PC-9 (cell line): ENCODE measurements around the gene REEP5. TPM values are rescaled to one million over a fixed set of nuclear protein-coding genes. Genes with fewer than 3 reads are reported as not detected.

Experiments used
- BruUV-seq: library from RNA; stranded (reverse); fragments of 400-500 nt; replicated peaks from 2 replicates; lab custom pipeline; 2021; lab: Mats Ljungman, UMichigan
- CTCF ChIA-PET: fragments of 300-600 bp; sonication (Branson Sonifier 250); formaldehyde crosslinking; loops from one replicate; lab custom pipeline; 2022; ENCODE audit warnings: antibody characterized with exemption; lab: Charles Lee
- POLR2A ChIA-PET: fragments of 300-600 bp; sonication (Branson Sonifier 250); formaldehyde crosslinking; loops from one replicate; lab custom pipeline; 2022; ENCODE audit warnings: antibody characterized with exemption; ENCODE audit not compliant: unreplicated experiment; lab: Charles Lee
- DNase-seq, 2 experiments: peaks; one replicate each; pipeline versions ENCODE4 v3.0.0 to v3.0.0-alpha.2; 2015 to 2022; ENCODE audit warnings: mixed read lengths in 1 of 2
- H2AFZ ChIP-seq: fragments of 200-600 bp; sonication (generic); 2 replicates; pipeline ENCODE4 v1.8.1; 2017; ENCODE audit warnings: antibody characterized with exemption
- H3F3A ChIP-seq: fragments of 200-600 bp; sonication (generic); 2 replicates; pipeline ENCODE4 v1.8.1; 2017; ENCODE audit warnings: antibody characterized with exemption, mild to moderate bottlenecking, low read depth; ENCODE audit not compliant: insufficient read depth
- H3K27ac ChIP-seq: fragments of 200-600 bp; sonication (generic); 2 replicates; pipeline ENCODE4 v1.6.1; 2016; ENCODE audit warnings: mixed run types
- H3K27me3 ChIP-seq: fragments of 200-600 bp; sonication (generic); 2 replicates; pipeline ENCODE4 v1.6.1; 2016; ENCODE audit warnings: low read depth, mixed run types; ENCODE audit not compliant: insufficient read depth
- H3K36me3 ChIP-seq: fragments of 200-600 bp; sonication (generic); 2 replicates; pipeline ENCODE4 v1.6.1; 2016; ENCODE audit warnings: low read depth, mixed run types
- H3K4me1 ChIP-seq: fragments of 200-600 bp; sonication (generic); replicated peaks from 2 replicates; pipeline ENCODE4 v1.6.1; 2016; ENCODE audit warnings: mixed run types; ENCODE audit not compliant: insufficient read depth
- H3K4me2 ChIP-seq: fragments of 200-600 bp; sonication (generic); 2 replicates; pipeline ENCODE4 v1.6.1; 2017; ENCODE audit warnings: mixed run types
- H3K4me3 ChIP-seq: fragments of 200-600 bp; sonication (generic); 2 replicates; pipeline ENCODE4 v1.6.1; 2016; ENCODE audit warnings: mixed run types
- H3K79me2 ChIP-seq: fragments of 200-600 bp; sonication (generic); 2 replicates; pipeline ENCODE4 v1.6.1; 2017; ENCODE audit warnings: low read depth, mixed run types
- H3K9me2 ChIP-seq: fragments of 200-600 bp; sonication (generic); 2 replicates; pipeline ENCODE4 v1.8.1; 2017; ENCODE audit warnings: mild to moderate bottlenecking; ENCODE audit not compliant: insufficient read depth
- H3K9me3 ChIP-seq: fragments of 200-600 bp; sonication (generic); 2 replicates; pipeline ENCODE4 v1.8.1; 2016; ENCODE audit warnings: low read depth; ENCODE audit not compliant: insufficient read depth
- H4K20me1 ChIP-seq: fragments of 200-600 bp; sonication (generic); 2 replicates; pipeline ENCODE4 v1.8.1; 2017; ENCODE audit not compliant: insufficient read depth
- EZH2 ChIP-seq: fragments of 200-600 bp; sonication (generic); IDR thresholded peaks from 2 replicates; pipeline ENCODE4 v1.8.0; 2017; ENCODE audit warnings: antibody characterized with exemption, low read depth
- intact Hi-C: fragments of 100-400 bp; cut with micrococcal nuclease; formaldehyde crosslinking; loops from one replicate; pipeline ENCODE4 v1.10.0; 2022; ENCODE audit not compliant: unreplicated experiment
- total RNA-seq: library from RNA; stranded (reverse); gene quantifications from 2 replicates; pipeline ENCODE4 v1.2.3, GENCODE V29; 2021
- TF ChIP-seq, protein P1 (sequence below): fragments of 200-600 bp; sonication (generic); conservative IDR thresholded peaks from 2 replicates; pipeline ENCODE4 v1.6.1; 2017; ENCODE audit warnings: mixed run types, antibody characterized with exemption, mild to moderate bottlenecking, moderate library complexity

The REEP5 gene
- total RNA-seq, 1 experiment from 2014 or later: 45.2 TPM

DNA sequence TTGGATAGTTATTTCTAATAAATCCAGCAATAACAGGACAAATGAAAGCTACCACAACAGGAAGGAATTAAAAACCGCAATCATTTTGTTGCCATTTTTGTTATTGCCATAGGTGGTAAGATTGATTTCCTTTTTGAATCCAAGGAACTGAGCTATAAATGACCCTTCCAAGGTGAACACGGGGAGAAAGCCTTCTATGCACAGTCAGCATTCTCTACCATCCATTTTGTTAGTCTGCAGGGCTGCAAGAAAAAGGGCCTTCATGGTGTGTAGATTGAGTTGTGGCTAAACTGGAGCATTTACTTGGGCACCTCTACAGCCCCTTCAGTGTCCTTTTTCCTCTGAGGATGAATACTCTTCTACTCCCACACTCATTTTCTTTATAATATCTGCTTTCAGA, 18.6 kb upstream of the REEP5 start:
- BruUV-seq: no TSS peak
- Histone ChIP-seq H3K4me1 (no peaks in the 10 kb centered on the region), H3K4me2 (no peak overlapping the region), H3F3A (no peaks in the 10 kb centered on the region), H3K79me2 (no peaks in the 10 kb centered on the region), H3K4me3 (no peak overlapping the region), H3K9me3 (no peaks in the 10 kb centered on the region), H3K36me3 (no peaks in the 10 kb centered on the region), H3K9me2 (no peaks in the 10 kb centered on the region), H3K27ac (no peak overlapping the region), H4K20me1 (no peaks in the 10 kb centered on the region), H2AFZ (no peak overlapping the region), H3K27me3 (no peaks in the 10 kb centered on the region)
- ChIA-PET POLR2A (interaction anchor here (0.7 kb wide), 1 partner anchor 416 kb away, joined by 3 read pairs; no protein-coding TSS in a partner anchor), CTCF (no interaction called here)
- intact Hi-C loops: no loop called here
- no peak for DNase-seq
- TF ChIP-seq EZH2: no peak

DNA sequence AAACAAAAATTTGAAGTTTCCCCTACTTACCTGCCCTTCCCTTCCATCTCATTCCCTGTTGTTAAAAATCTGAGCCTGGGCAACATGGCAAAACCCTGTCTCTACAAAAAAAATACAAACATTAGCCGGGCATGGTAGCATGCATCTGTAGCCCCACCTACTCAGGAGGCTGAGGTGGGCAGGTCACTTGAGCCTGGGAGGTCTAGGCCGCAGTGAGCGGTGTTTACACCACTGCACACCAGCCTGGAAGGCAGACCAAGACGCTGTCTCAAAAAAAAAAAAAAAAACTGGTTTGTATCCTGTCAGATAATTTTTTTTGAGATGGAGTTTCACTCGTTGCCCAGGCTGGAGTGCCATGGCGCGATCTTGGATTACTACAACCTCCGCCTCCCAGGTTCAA, 16.3 kb upstream of the REEP5 start:
- BruUV-seq: no TSS peak
- H4K20me1 ChIP-seq: no peaks in the 10 kb centered on the region
- ChIA-PET CTCF (no interaction called here), POLR2A (no interaction called here)
- intact Hi-C loops: no loop called here
- H3K79me2 ChIP-seq: no peaks in the 10 kb centered on the region
- H3F3A ChIP-seq: no peaks in the 10 kb centered on the region
- H3K4me2 ChIP-seq: no peak overlapping the region
- no peaks in the 10 kb centered on the region for H3K4me1 ChIP-seq
- TF ChIP-seq, protein P1, sequence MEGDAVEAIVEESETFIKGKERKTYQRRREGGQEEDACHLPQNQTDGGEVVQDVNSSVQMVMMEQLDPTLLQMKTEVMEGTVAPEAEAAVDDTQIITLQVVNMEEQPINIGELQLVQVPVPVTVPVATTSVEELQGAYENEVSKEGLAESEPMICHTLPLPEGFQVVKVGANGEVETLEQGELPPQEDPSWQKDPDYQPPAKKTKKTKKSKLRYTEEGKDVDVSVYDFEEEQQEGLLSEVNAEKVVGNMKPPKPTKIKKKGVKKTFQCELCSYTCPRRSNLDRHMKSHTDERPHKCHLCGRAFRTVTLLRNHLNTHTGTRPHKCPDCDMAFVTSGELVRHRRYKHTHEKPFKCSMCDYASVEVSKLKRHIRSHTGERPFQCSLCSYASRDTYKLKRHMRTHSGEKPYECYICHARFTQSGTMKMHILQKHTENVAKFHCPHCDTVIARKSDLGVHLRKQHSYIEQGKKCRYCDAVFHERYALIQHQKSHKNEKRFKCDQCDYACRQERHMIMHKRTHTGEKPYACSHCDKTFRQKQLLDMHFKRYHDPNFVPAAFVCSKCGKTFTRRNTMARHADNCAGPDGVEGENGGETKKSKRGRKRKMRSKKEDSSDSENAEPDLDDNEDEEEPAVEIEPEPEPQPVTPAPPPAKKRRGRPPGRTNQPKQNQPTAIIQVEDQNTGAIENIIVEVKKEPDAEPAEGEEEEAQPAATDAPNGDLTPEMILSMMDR: no peak
- TF ChIP-seq EZH2: no peak
- no peaks in the 10 kb centered on the region for H3K9me3 ChIP-seq
- H3K27me3 ChIP-seq: no peaks in the 10 kb centered on the region
- no peak overlapping the region for H2AFZ ChIP-seq
- H3K9me2 ChIP-seq: no peaks in the 10 kb centered on the region
- no peak overlapping the region for H3K4me3 ChIP-seq
- no peaks in the 10 kb centered on the region for H3K36me3 ChIP-seq
- DNase-seq: no peak
- no peak overlapping the region for H3K27ac ChIP-seq

DNA sequence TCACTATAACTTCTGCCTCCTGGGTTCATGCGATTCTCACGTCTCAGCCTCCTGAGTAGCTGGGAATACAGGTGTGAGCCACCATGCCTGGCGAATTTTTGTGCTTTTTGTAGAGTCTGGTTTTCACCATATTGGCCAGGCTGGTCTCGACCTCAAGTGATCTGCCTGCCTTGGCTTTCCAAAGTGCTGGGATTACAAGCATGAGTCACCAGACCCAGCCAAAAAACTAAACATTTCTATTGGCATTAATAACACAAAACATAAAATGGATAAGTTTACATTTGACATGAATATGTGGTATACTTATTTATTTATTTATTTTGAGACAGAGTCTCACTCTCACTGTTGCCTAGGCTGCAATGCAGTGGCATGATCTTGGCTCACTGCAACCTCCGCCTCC, 13.6 kb upstream of the REEP5 start:
- ChIA-PET POLR2A (no interaction called here), CTCF (no interaction called here)
- Histone ChIP-seq H3K9me2 (no peaks in the 10 kb centered on the region), H3K27ac (no peak overlapping the region), H3K27me3 (no peaks in the 10 kb centered on the region), H2AFZ (no peak overlapping the region), H3K4me2 (no peak overlapping the region), H3K36me3 (no peaks in the 10 kb centered on the region), H3F3A (no peaks in the 10 kb centered on the region), H3K4me3 (no peak overlapping the region), H3K4me1 (no peaks in the 10 kb centered on the region), H4K20me1 (no peaks in the 10 kb centered on the region), H3K9me3 (no peaks in the 10 kb centered on the region), H3K79me2 (no peaks in the 10 kb centered on the region)
- no TSS peak for BruUV-seq
- intact Hi-C loops: no loop called here
- TF ChIP-seq, protein P1: no peak
- TF ChIP-seq EZH2: no peak
- no peak for DNase-seq

DNA sequence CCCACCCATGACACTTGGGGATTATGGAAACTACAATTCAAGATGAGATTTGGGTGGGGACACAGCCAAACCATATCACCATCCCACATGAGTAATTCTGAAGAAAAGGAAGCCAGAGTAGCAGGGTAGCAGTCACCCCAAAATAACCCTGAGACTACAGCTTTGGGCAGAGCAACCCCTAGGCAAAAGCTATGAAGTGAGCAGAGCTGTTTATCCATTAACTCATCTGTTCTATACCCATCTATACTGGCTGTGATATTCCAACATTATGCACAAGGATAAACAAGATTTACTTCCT, 12.3 kb upstream of the REEP5 start:
- Histone ChIP-seq H3K4me1 (0 out of 2 replicates have a peak, but pooled peaks cover 3% of the 10 kb centered on the region), H3F3A (no peaks in the 10 kb centered on the region), H3K4me3 (no peak overlapping the region), H3K27ac (no peak overlapping the region), H3K9me2 (no peaks in the 10 kb centered on the region), H3K4me2 (no peak overlapping the region), H4K20me1 (no peaks in the 10 kb centered on the region), H2AFZ (no peak overlapping the region), H3K9me3 (no peaks in the 10 kb centered on the region), H3K36me3 (no peaks in the 10 kb centered on the region), H3K27me3 (no peaks in the 10 kb centered on the region), H3K79me2 (no peaks in the 10 kb centered on the region)
- no TSS peak for BruUV-seq
- no peak for TF ChIP-seq EZH2
- TF ChIP-seq, protein P1: no peak
- intact Hi-C loops: no loop called here
- no peak for DNase-seq
- ChIA-PET CTCF (no interaction called here), POLR2A (interaction anchor here (0.7 kb wide), 1 partner anchor 23 kb away, joined by 3 read pairs; no protein-coding TSS in a partner anchor)
